Fibroblast of pulmonary artery (primary cell): ENCODE data around the gene FAM222A.

ENCODE experiments used
- DNase-seq: peaks from one replicate; pipeline ENCODE4 v3.0.0-alpha.2; 2010; ENCODE audit warnings: low read depth
- H3K4me3 ChIP-seq: replicated peaks from 2 replicates; pipeline ENCODE4 v1.5.1; 2011; ENCODE audit warnings: low read depth, mild to moderate bottlenecking, control low read depth, low read length, moderate library complexity
- CTCF ChIP-seq: IDR thresholded peaks from 2 replicates; pipeline ENCODE4 v1.5.1; 2011; ENCODE audit warnings: mild to moderate bottlenecking, control low read depth, low read length, inconsistent platforms; ENCODE audit errors: missing control alignments

The FAM222A gene

GRCh38 chr12:109721276-109721675 is 7.7 kb downstream of the FAM222A start:
- no peak for DNase-seq
- TF ChIP-seq CTCF = no peak
- H3K4me3 ChIP-seq = no peak overlapping the region

- TF ChIP-seq CTCF = no peak
- H3K4me3 ChIP-seq = no peak overlapping the region
- no peak for DNase-seq
Measured at GRCh38 chr12:109722022-109722720, 8.5 kb downstream of the FAM222A start.

- DNase-seq = no peak
- TF ChIP-seq CTCF = no peak
- no peak overlapping the region for H3K4me3 ChIP-seq
Measured at GRCh38 chr12:109722721-109723094, 9.1 kb downstream of the FAM222A start.

GRCh38 chr12:109723311-109723881 is 9.8 kb downstream of the FAM222A start:
- DNase-seq = no peak
- no peak overlapping the region for H3K4me3 ChIP-seq
- TF ChIP-seq CTCF = no peak

- no peak for TF ChIP-seq CTCF
- no peak overlapping the region for H3K4me3 ChIP-seq
- DNase-seq = no peak
Measured at GRCh38 chr12:109724321-109724892, 10.8 kb downstream of the FAM222A start.

- DNase-seq = no peak
- TF ChIP-seq CTCF = no peak
- no peak overlapping the region for H3K4me3 ChIP-seq
Measured at GRCh38 chr12:109725321-109726105, 11.9 kb downstream of the FAM222A start.
